ENCODE measurements around the gene PAPSS1.
"Not testable (repeated sequence)": the region's sequence is repeated elsewhere in the genome, so short reads cannot be mapped to it uniquely, and the experiment has no call there.

Gene PAPSS1

GRCh38 chr4:107719922-107720722 lies at the start of gene PAPSS1:
PAPSS1 (minus strand) TSS chr4:107720234; CDS start chr4:107720179, 55 bp downstream.
- peak; percentile 93 for DNase-seq

GRCh38 chr4:107760281-107760947 lies 40.4 kb upstream of the PAPSS1 start:
- no peak for DNase-seq

- no peak for DNase-seq
These were observed 37.9 kb upstream of the PAPSS1 start for GRCh38 chr4:107757864-107758476.

GRCh38 chr4:107757283-107757682 lies 37.2 kb upstream of the PAPSS1 start:
- DNase-seq = no peak

- no peak for DNase-seq
These were observed 35.9 kb upstream of the PAPSS1 start for GRCh38 chr4:107755841-107756356.

- no peak for DNase-seq
These were observed 31.6 kb upstream of the PAPSS1 start for GRCh38 chr4:107751670-107752069.

- no peak for DNase-seq
These were observed 27.9 kb upstream of the PAPSS1 start for GRCh38 chr4:107747748-107748486.

GRCh38 chr4:107746161-107746560 lies 26.1 kb upstream of the PAPSS1 start:
- DNase-seq = no peak

- DNase-seq = no peak
These were observed 24.5 kb upstream of the PAPSS1 start for GRCh38 chr4:107744532-107744931.

GRCh38 chr4:107743532-107743931 lies 23.5 kb upstream of the PAPSS1 start:
- no peak for DNase-seq

- DNase-seq = no peak
These were observed 22.8 kb upstream of the PAPSS1 start for GRCh38 chr4:107742791-107743190.

GRCh38 chr4:107742196-107742595 lies 22.2 kb upstream of the PAPSS1 start:
- no peak for DNase-seq

GRCh38 chr4:107740950-107741701 lies 21.1 kb upstream of the PAPSS1 start:
- no peak for DNase-seq

- no peak for DNase-seq
These were observed 20.3 kb upstream of the PAPSS1 start for GRCh38 chr4:107740381-107740780.

GRCh38 chr4:107737450-107737849 lies 17.4 kb upstream of the PAPSS1 start:
- no peak for DNase-seq

GRCh38 chr4:107736924-107737448 lies 17.0 kb upstream of the PAPSS1 start:
- peak; percentile 39 for DNase-seq

GRCh38 chr4:107736037-107736436 lies 16.0 kb upstream of the PAPSS1 start:
- DNase-seq = no peak

- no peak for DNase-seq
These were observed 14.1 kb upstream of the PAPSS1 start for GRCh38 chr4:107734120-107734519.

- DNase-seq = no peak
These were observed 13.4 kb upstream of the PAPSS1 start for GRCh38 chr4:107733431-107733925.

- not testable (repeated sequence) for DNase-seq
These were observed 9.0 kb upstream of the PAPSS1 start for GRCh38 chr4:107729050-107729449.

- DNase-seq = not testable (repeated sequence)
These were observed 6.3 kb upstream of the PAPSS1 start for GRCh38 chr4:107726131-107726925.
